GM18858 (cell line): ENCODE results near the gene ACOX3.
"Not testable (repeated sequence)": the region's sequence is repeated elsewhere in the genome, so short reads cannot be mapped to it uniquely, and the experiment has no call there.

Source experiments
- ATAC-seq: cut with Tn5 transposase; IDR thresholded peaks from one replicate; pipeline ENCODE4 v1.9.1; 2021; ENCODE audit not compliant: unreplicated experiment

Gene ACOX3

GRCh38 chr4:8435656-8436121 lies 4.8 kb downstream of the ACOX3 start:
- peak; percentile 39 for ATAC-seq

- no peak for ATAC-seq
Observed at GRCh38 chr4:8434251-8435073, 6.1 kb downstream of the ACOX3 start.

GRCh38 chr4:8433136-8433535 lies 7.4 kb downstream of the ACOX3 start:
- ATAC-seq = no peak

DNA sequence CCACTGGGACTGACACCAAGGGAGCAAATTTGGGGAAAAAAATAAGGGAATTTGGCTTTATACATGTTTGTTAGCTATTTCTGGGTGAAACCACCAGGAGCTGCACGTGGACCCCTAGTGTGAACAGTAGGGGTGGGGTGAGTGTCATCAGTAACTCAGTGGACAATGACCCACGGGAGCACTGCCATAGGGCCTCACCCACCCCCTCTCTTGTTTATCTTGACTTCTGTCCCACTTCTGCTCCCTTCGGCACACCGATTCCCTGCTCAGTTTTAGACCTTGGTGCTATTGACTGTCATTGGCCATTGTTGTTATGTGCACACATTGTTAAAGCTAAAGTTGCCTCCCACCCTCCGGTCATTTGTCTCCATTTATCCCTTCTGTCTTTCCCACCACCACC lies 9.0 kb downstream of the ACOX3 start:
- ATAC-seq = no peak

- peak; percentile 83 for ATAC-seq
Observed at GRCh38 chr4:8428288-8429097, 12.0 kb downstream of the ACOX3 start.

DNA sequence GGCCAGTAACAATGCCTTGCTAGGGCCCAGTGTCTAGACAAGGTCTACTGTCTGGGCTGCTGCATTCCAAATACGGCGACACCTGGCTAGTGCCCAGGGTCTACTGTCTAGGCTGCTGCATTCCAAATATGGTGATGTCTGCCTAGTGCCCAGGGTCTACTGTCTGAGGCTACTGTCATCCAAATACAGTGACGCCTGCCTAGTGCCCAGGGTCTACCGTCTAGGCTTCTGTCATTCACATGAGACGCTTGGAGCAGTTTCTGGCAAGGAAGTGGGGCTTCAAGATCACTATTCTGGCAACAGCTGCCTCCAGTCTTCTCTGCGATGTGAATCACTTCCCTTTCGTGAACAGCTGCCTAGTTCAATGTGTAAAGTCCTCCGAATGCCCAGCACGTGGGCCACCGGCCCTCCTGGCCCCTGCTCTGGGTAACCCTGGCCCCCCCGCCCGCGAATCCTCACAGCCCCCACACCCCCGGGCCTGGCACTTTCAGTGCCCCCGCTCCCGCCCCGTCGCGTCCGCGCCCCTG lies 12.7 kb downstream of the ACOX3 start:
- peak; percentile 40 for ATAC-seq

GRCh38 chr4:8427262-8427661 lies 13.3 kb downstream of the ACOX3 start:
- ATAC-seq = no peak

DNA sequence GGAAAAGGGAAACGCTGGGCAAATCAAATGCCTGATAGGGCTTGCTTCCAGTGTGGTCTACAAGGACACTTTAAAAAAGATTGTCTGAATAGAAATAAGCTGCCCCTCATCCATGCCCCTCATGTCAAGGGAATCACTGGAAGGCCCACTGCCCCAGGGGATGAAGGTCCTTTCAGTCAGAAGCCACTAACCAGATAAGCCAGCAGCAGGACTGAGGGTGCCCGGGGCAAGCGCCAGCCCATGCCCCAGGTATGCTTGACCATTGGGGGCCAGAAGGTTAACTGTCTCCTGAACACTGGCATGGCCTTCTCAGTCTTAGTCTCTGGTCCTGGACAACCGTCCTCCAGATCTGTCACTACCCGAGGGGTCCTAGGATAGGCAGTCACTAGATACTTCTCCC lies 17.7 kb downstream of the ACOX3 start:
- ATAC-seq = no peak

DNA sequence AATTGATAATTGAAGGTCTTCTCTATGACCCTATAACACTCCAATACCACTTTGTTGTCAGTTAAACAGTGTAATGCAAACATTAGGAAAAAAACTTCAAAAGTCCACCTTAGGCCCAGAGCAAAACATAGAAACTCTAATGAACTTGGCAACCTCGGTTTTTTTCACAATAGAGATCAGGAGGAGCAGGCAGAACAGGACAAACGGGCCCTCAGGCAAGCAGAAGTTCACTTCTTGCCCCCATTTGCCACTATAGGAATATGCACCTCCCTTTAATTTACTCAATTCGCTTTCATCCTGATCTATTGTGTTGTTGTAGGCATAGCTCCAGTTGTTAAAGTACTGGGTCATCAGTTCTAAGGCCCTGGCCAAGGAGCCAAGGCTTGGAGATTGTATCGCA lies 18.2 kb downstream of the ACOX3 start:
- ATAC-seq = no peak

DNA sequence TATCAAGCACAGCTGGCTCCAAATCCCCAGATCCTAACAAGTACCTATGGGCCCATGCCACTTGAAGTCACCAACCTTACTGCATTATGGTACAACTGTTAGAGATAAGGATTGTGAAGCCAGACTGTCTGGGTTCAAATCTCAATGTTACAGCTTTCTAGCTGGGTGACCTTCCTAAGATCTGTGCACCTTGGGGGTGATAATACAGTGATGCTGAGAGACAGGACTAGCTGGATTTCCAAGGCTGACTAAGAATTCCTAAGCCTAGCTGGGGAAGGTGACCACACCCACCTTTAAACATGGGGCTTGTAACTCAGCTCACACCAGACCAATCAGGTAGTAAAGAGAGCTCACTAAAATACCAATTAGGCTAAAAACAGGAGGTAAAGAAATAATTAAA lies 20.4 kb downstream of the ACOX3 start:
- not testable (repeated sequence) for ATAC-seq

DNA sequence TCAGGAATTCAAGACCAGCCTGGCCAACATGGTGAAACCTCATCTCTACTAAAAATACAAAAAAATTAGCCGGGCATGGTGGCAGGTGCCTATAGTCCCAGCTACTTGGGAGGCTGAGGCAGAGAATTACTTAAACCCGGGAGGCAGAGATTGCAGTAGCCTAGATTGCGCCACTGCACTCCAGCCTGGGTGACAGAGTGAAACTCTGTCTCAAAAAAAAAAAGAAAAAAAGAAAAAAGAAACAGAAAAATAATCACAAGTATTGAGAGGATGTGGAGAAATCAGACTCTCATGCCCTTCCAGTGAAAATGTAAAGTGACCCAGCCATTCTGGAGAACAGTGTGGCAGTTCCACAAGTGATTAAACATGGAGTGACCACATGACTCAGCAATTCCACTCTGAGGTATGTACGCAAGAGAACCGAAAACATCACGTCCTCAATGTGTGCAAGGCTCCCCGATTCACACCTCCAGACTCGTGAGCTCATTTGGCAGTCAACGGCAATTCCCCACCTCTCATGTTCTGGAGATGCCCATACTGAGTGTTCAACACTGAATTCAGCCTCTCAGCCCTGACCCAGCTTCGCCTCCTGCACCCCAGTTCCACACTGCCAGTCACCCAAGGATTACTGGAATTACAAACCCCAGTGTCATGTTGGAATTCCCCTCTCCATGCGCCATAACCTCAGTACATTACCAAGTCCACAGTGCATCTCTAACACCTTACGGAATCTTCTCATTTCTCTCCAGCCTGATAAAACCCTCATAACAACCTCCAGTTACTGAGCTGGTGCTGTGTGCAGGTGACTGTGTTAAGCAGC lies 21.1 kb downstream of the ACOX3 start:
- ATAC-seq = peak; percentile 77

GRCh38 chr4:8417071-8417614 lies 23.4 kb downstream of the ACOX3 start:
- ATAC-seq = no peak

- ATAC-seq = no peak
Observed at GRCh38 chr4:8414377-8414776, 26.1 kb downstream of the ACOX3 start.

DNA sequence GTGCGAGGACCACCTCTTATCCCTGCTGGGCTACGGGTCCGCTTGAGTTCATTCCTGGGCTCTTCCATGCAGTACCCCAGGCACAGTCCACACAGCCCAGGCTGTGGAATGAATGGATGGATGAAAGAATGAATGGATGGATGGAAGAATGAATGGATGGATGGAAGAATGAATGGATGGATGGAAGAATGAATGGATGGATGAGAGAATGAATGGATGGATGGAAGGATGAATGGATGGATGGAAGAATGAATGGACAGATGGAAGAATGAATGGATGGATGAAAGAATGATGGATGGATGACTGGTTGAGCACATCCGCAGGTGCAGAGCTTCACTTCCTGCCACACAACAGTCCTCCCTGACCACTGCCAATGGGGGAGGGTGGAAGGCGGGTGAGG lies 28.2 kb downstream of the ACOX3 start:
- ATAC-seq = no peak

DNA sequence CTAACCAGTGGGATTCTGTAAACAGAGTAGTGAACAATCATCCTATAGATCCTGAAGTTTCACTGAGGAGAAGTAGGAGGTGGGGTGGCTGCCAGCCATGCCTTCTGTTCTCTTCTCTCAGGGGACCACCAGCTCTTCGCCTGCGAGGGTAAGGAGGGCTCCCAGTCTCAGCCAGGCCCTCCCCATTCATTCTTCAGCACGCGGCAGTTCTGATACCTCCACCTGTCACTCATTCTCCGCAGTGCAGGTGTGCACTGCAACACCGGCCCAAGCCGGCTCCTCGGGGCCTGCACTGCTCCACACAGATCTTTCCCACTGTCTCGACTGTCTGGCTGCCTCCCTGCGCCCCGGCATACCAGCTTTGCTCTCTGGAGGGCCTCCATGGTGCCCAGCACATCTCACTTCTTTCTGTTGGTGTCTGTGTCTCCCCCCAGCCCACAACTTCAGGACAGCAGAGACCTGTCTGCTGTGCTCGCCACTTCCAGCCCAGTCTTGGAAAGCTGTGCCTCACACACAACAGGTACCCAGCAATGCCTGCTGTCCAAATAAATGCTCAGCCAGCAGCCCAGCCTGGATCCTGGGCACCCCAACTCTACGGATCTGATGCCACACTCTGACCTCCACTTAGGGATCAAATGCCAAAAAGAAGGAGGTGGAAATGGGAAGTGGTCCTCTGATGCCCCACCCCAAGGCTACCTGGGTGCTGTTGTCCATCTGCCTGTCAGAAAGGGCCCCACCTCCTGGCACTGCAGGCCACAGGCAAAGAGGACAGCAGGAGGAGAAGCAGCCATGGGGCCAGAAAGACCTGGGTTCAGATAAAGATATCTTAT lies 29.0 kb downstream of the ACOX3 start:
- no peak for ATAC-seq

GRCh38 chr4:8410641-8411271 lies 29.8 kb downstream of the ACOX3 start:
- ATAC-seq = no peak

GRCh38 chr4:8410066-8410625 lies 30.4 kb downstream of the ACOX3 start:
- no peak for ATAC-seq

GRCh38 chr4:8409264-8410065 lies 31.1 kb downstream of the ACOX3 start:
- no peak for ATAC-seq
